Measurements from ENCODE around the gene ARHGAP10.

DNA sequence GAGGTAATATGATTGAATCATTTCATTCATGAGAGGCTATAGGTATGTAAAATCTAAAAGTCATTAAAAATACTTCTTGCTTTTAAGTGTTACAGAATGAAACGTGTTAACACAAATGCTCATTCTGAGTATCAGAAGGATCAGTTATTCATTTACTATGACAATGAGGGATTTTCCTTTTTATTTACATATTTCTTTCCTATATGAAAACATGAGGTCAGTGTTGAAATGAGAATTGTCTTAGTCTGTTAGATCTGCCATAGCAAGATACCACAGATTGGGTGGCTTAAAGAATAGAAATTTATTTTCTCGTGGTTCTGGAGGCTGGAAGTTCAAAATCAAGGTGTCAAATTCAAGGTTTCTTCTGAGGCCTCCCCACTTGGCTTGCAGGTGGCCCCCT is 181.2 kb downstream of the ARHGAP10 start:
- TF ChIP-seq CTCF (IDR thresholded peaks at IDR 0.05; ENCODE audit: low read depth, low read length, poor library complexity, severe bottlenecking) (no peak), EZH2phosphoT487 (IDR thresholded peaks at IDR 0.05; ENCODE audit: borderline replicate concordance, low read length) (no peak)
